Measurements from ENCODE around the gene TMEM164. TPM values are rescaled to one million over a fixed set of nuclear protein-coding genes. Genes with fewer than 3 reads are reported as not detected.

TMEM164 gene
- total RNA-seq, 2 donors from 2014 or later, result 18.0 to 20.2 TPM

DNA sequence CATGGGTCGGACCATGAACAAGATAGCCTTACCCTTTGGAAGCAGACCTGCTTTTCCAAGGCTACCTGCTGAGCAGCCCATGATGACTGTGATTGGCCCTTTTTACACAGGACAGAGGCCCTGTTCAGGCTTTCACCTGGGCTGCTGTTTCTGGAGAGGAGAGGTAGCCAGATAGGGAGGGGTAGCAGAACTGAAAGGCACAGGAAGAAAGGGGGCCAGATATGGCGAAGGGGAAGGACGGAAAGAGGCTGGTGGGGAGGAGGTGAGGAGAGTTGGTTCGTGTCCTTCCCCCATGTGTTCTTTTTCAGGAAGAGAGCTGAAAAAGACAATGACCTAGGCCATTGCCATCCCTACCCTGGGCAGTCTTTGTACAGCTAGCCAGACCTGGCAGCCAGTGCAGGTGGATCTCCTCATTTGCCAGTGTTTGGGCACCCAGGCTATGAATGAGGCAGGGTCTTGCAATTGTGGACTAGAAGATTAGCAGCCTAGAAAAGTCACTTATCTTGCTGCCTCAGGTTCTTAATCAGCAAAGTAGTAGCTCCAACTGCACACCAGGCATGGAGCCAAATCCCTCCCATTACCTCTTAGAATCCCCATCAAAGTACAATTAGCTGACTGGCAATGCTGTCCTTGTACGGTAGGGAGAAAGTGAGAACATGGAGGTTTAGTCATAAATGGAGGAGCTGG lies 175.4 kb downstream of the TMEM164 start:
- Histone ChIP-seq H3K4me1 (ENCODE audit: control insufficient read depth in 1 of 2, low read depth in 2 of 2) (peaks cover 4 to 10% of the 10 kb centered on the region in 2 donors), H3K9me3 (no peaks in the 10 kb centered on the region), H3K36me3 (no peaks in the 10 kb centered on the region), H3K27ac (no peak overlapping the region), H3K4me3 (no peak overlapping the region), H3K27me3 (replicated peaks; ENCODE audit: insufficient read depth) (no peaks in the 10 kb centered on the region)
- ATAC-seq (ENCODE audit: insufficient number of reproducible peaks, low FRiP score, low read depth), result no peak
- TF ChIP-seq, protein P1, sequence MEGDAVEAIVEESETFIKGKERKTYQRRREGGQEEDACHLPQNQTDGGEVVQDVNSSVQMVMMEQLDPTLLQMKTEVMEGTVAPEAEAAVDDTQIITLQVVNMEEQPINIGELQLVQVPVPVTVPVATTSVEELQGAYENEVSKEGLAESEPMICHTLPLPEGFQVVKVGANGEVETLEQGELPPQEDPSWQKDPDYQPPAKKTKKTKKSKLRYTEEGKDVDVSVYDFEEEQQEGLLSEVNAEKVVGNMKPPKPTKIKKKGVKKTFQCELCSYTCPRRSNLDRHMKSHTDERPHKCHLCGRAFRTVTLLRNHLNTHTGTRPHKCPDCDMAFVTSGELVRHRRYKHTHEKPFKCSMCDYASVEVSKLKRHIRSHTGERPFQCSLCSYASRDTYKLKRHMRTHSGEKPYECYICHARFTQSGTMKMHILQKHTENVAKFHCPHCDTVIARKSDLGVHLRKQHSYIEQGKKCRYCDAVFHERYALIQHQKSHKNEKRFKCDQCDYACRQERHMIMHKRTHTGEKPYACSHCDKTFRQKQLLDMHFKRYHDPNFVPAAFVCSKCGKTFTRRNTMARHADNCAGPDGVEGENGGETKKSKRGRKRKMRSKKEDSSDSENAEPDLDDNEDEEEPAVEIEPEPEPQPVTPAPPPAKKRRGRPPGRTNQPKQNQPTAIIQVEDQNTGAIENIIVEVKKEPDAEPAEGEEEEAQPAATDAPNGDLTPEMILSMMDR (IDR thresholded peaks at IDR 0.05), result no peak
- no peak for DNase-seq (ENCODE audit: low spot score)

DNA sequence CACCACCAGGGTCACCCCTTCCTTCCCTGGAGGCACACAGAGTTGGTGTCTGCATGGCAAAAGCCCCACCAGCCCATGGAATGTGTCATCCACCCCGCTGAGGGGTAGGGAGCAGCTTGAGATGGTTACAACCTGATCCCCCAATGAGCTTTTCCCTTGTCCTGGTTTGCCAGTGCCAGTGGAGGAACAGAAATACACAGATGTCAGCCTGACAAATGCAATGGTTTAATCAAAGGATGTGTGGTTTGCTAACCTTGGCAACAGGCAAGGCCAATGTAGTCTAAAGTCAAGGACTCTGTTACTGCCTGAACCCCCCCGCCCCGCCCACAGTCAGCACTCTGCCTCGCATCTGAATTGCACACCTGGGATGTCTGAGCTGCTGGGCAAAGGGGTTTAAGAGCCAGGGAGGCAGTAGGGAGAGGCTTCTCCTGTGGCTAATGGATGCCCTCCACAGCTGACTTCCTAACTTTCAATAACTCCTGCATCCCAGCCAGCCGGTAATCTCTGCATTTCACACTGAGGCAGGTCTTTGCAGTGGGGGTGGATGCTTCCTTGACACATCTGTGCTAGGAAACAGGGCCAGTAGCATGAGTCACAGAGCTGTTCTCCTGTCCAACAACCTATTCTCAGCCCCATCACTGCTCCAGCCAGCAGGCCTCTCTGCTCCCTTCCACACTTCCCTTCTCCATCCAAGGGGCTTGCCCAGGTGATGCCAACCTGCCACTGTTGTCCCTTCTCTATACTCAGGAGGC lies 177.4 kb downstream of the TMEM164 start:
- Histone ChIP-seq H3K36me3 (no peaks in the 10 kb centered on the region), H3K27ac (peak overlapping the region in 1 of 2 donors; percentile 41), H3K4me3 (no peak overlapping the region), H3K27me3 (replicated peaks; ENCODE audit: insufficient read depth) (no peaks in the 10 kb centered on the region), H3K4me1 (ENCODE audit: control insufficient read depth in 1 of 2, low read depth in 2 of 2) (peaks cover 4% of the 10 kb centered on the region in 2 donors), H3K9me3 (no peaks in the 10 kb centered on the region)
- DNase-seq (ENCODE audit: low spot score) (no peak), ATAC-seq (ENCODE audit: insufficient number of reproducible peaks, low FRiP score, low read depth) (peak; percentile 55)
- TF ChIP-seq, protein P1 (IDR thresholded peaks at IDR 0.05), result no peak

DNA sequence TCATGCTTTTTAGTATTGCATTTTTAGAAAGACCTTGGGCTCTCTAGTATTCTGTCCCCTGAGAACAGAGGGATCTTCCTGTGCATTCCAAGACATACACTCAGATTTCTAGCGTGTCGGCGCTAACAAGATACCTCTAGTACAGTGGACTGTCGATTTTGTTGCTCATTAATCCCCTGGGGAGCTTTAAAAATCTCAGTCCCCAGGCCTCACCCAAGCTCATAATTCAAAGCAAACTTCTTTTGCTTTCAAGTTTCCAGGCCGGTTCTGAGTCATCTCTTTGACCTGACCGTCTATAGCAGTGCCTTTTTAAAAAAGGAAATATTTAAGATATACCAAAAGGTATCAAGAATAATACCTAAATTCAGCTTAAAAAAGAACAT lies 178.0 kb downstream of the TMEM164 start:
- peaks cover 4% of the 10 kb centered on the region in 2 donors for H3K4me1 ChIP-seq (ENCODE audit: control insufficient read depth in 1 of 2, low read depth in 2 of 2)
- ATAC-seq (ENCODE audit: insufficient number of reproducible peaks, low FRiP score, low read depth) (no peak), DNase-seq (ENCODE audit: low spot score) (no peak)
- H3K27ac ChIP-seq, result peak overlapping the region in 1 of 2 donors; percentile 41
- no peak overlapping the region for H3K4me3 ChIP-seq
- no peaks in the 10 kb centered on the region for H3K9me3 ChIP-seq
- no peaks in the 10 kb centered on the region for H3K36me3 ChIP-seq
- TF ChIP-seq, protein P1 (IDR thresholded peaks at IDR 0.05), result no peak
- H3K27me3 ChIP-seq (replicated peaks; ENCODE audit: insufficient read depth), result no peaks in the 10 kb centered on the region

DNA sequence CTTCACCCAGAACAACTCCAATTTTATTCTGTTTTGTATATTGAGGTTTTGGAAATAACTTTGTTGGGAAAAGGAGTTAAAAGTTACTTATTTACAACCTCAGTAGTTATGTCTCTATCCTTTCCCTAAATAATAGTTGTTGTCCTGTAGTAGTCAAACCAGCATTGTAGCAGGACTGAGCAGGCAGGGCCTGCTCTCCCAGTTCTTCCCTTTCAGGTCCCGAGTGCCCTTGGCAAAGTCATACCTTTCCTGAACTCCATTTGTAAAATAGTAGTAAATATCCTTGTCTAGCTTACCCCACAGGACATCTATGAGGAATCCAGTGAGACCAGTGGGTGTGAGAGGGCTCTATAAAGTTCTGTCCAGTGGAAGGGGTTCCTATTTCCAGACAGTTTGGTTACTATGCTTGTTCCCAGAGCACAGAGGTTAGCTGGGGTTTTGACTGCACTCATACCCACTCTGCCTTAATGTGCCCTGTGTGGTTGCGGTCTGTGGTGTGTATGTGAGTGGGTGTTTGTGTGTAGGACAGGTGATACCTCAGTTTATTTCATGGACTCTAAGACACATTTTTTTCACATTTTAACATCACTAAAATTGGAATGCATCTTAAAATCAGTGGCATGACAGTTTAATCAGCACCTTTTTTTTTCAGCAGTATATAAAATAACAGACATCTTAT lies 178.7 kb downstream of the TMEM164 start:
- no peak overlapping the region for H3K27ac ChIP-seq

More for the DNA sequence above, 178.7 kb downstream of the TMEM164 start:
- ATAC-seq (ENCODE audit: insufficient number of reproducible peaks, low FRiP score, low read depth) (no peak), DNase-seq (ENCODE audit: low spot score) (no peak)
- no peaks in the 10 kb centered on the region for H3K9me3 ChIP-seq
- peaks cover 4% of the 10 kb centered on the region in 2 donors for H3K4me1 ChIP-seq (ENCODE audit: control insufficient read depth in 1 of 2, low read depth in 2 of 2)
- no peaks in the 10 kb centered on the region for H3K36me3 ChIP-seq
- no peaks in the 10 kb centered on the region for H3K27me3 ChIP-seq (replicated peaks; ENCODE audit: insufficient read depth)
- TF ChIP-seq, protein P1 (IDR thresholded peaks at IDR 0.05), result no peak
- no peak overlapping the region for H3K4me3 ChIP-seq

Measured in thoracic aorta (tissue), 2 donors.